ENCODE results near the gene RPS27L. TPM values are rescaled to one million over a fixed set of nuclear protein-coding genes. Genes with fewer than 3 reads are reported as not detected.

The RPS27L gene
- total RNA-seq, 1 donor from 2014 or later: 111 TPM

GRCh38 chr15:63188247-63188925, 31.1 kb upstream of the RPS27L start:
- DNase-seq (ENCODE audit: low spot score): no peak

DNA sequence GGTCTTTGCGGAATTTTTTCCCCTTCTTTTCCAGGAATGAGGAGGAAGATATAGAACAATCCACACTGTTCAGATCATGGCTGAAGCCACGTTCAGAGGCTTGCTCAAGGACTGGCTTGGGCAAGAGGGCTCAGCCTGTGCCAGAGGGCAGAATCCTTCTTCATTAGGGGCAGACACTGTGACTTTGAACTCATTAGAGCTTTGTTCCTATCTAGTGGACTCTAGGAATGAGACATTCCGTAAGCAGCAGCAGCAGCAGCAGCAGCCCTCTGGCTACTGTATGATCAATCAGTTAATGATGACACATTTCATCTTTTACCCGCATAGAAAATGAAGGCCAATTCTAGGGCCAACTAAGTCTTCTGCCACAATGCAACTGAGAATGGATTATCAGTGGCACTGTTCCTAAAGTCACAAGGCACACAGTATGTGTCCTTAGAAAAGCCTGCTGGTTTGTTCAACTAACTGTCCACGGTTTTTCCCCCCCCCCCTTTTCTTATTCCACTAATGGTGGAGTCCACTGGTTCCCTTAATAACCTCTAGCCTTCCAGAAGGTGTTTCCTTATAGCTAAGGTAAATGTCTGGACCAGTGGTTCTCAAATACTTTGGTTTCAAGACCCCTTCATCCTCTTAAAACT, 30.4 kb upstream of the RPS27L start:
- no peak for DNase-seq (ENCODE audit: low spot score)

DNA sequence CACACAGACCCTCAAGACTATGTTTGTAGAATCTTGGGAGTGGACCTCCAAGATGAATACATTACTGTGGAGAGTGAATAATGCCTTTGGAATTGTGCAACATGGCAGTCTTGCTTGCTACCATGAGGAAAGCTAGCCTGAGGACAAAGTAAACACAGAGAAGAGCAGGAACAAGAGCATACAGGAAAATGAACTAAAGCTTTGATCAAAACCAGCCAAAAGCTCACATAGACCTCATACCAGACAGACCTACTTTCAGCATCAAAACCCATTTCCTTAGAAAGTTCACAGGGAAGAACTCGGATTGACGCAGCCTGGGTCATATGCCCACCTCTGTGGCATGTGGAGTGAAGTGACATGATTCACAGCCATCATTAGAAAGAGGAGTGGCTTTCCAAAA, 28.8 kb upstream of the RPS27L start:
- DNase-seq (ENCODE audit: low spot score): no peak

DNA sequence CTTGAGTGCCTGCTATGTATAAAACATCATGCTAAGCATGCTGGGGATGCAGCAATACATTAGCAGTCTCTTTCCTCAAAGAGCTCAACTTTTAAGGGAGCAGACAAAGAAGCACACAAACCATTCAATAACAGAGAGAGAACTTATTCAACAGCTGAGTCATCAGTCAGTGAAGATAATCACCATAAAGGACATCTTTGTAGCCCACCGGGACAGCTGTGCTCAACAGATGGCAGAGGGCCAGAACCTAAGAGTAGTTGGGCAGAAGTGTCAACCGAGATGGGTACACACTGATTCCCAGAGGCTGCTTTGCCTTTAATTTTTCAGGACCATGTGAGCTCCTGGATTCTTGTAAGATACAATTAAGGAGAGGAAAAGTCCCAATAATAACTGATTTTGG, 27.9 kb upstream of the RPS27L start:
- no peak for DNase-seq (ENCODE audit: low spot score)

DNA sequence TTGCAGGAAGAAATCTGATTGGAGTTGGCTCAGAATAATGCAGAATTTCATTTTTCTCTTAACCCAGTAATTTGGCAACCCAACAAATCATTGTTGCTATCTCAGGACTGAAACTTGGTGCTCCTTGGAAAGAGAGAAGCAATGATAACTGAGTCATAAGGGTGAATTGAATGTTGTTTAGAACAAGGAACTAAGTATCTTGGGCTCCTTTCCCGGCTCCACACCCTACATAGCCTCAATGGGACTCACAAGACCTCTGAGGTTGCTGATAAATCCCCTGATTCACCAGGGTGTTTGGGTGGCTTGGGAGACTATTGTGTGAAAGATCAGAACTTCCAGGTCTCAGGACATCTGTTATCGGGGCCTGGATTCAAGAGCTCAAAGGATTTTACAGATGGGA, 24.4 kb upstream of the RPS27L start:
- no peak for DNase-seq (ENCODE audit: low spot score)

- DNase-seq (ENCODE audit: low spot score): no peak
Measured at GRCh38 chr15:63180746-63181145, 23.5 kb upstream of the RPS27L start.

DNA sequence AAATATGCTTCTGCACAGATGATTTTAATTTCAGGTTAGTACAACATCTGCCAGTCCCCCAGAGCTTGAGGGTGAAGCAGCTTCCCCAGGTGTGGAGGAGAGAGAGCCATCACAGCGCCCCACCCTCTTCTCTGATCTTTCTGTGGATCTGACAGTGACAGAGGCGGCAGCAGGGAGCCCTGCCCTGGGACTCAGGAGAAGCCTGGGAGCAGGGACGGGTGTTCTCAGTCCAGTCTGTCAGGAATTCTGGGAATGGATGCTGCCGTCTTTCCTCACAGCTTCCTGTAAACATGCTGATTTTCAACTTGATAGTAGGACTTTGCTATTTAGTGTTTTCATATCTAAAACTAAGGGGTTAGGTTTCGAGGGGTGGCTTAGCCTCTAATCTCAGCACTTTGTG, 20.8 kb upstream of the RPS27L start:
- DNase-seq (ENCODE audit: low spot score): no peak

DNA sequence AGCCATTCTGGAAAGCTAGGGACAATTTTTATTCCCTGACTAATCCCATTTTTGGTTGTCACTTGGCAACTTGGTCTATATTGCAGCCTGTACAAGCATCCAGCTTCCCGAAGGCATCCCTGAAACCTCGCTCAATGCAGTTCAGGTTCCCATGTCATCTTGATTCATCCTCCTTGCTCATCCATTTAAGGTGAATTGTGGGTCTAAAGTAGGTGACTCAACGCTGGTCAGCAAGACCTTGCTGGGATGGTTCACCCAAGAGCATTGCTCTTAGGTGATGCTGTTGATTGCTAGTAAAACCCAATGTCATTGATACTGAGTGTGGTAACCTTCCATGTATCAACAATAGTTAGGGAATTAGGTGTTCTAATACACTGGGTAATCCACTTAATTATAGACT, 19.0 kb upstream of the RPS27L start:
- DNase-seq (ENCODE audit: low spot score): no peak

DNA sequence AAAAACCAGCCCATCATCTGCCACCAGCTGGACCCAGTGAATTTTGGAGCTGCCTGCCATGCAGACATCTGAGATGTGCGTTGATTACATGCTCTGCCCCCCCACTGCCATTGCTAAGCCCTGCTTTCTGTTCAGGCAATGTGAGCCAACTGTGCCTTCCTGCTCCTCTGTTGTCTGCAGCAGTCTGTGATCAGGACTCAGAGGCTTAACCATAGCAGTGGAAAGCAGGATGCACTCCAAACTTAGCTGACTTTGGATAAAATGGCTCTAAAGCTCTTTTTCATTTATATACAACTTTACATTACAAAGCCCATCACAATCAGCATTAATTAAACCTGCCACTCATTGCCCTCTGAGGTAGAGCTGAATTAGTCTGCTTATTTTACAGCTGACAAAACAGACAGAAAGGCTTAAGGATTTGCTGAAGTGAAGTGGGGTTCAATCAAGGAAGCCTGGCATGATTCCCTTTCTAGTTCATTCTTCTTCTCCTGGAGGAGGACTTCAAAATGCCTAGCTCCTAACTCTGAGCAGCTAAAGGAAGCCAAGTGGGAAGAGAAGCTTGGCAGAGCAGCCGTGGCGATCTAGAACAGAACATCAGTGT, 15.7 kb upstream of the RPS27L start:
- no peak for DNase-seq (ENCODE audit: low spot score)

GRCh38 chr15:63172376-63172775, 15.1 kb upstream of the RPS27L start:
- DNase-seq (ENCODE audit: low spot score): no peak

DNA sequence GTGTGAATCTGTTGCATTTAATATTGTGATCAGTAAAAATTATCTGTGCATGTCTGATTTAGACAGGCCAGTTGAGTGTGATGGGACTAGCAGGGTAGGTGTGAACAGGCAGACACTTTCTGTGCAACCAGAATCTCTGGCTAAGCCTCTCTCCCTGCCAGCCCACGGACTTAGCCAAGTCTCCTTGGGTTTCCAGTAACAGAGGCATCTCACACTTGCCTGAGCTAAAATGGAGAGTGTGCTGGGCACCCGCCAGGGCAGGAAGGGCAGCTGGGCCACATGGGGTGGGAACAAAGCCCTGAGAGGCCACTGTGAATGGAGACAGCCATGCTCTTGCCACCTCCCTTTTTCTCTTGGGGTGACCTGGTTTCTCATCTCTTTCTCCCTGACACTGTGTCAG, 12.5 kb upstream of the RPS27L start:
- no peak for DNase-seq (ENCODE audit: low spot score)

GRCh38 chr15:63166219-63166618, 8.9 kb upstream of the RPS27L start:
- DNase-seq (ENCODE audit: low spot score): no peak

GRCh38 chr15:63165166-63165859, 8.0 kb upstream of the RPS27L start:
- no peak for DNase-seq (ENCODE audit: low spot score)

DNA sequence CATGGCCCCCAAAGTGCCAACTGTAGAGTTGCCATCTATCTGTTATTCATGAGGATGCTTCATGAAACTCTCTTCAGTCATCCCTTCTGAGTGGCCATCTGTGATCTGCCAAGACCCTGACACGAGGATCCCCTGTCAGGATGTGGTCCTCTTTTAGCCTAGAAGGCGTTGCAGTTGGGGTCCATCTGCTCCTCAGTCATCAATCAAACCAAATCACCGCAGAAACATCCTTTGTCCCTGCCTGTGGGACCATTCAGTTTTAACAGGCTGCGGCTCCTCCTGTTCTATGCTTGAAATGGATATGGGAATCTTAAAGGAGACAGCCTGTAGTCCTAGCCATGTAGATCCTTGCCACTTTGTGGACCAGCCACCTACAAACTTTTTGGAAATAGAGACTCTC, 5.9 kb upstream of the RPS27L start:
- DNase-seq (ENCODE audit: low spot score): no peak

- DNase-seq (ENCODE audit: low spot score): no peak
Measured at GRCh38 chr15:63160638-63161037, 3.4 kb upstream of the RPS27L start.

DNA sequence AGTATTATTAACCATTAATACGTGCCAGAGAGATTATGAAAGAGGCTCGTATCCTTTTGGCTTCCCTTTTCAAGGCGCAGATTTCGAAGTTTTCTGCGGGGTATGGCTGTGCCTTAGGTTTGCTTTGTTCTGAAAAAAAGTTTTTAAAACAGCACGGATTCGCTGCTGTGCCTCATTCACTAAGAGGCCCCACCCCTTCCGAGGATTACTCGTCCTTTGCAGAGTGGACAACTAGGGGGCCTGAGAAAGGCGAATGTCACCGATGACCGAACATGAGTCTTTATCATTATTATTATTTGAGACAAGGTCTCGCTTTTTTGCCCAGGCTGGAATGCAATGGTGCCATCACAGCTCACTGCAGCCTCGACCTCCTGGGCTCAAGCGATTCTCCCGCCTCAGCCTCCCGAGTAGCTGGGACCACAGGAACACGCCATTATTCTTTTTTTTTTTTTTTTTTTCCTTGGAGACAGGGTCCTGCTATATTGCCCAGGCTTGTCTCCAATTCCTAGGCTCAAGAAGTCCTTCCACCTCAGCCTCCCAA, 684 bp upstream of the RPS27L start:
- DNase-seq (ENCODE audit: low spot score): peak; percentile 58

- DNase-seq (ENCODE audit: low spot score): no peak
Measured at GRCh38 chr15:63156755-63157117, 541 bp downstream of the RPS27L start.

DNA sequence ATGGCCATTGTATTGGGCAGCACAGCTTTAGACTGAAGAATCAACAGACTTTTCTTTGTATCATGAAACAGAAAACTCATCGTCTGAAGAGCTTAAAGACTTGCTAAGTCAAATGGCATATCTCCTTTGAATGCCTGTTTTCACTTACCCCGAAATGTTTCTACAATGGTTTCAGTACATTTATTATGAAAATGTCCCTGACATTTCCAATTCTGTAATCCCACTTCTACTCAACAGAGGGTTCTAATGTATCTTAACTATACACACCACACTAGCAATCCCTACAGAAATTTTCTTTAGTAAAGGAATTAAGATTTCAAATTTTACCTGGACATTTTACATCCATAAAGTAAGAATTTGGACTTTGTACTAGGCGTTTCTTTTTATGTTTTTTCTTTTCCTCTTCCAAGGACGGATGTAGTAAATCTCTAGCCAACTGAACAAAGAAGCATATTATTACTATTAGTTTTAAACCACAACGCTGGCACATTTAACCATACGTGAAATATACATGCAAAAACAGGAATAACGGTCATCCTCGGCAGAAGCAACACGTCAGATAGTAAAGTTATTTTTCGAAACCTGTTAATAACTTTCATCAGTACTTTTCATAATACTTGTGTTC, 1.1 kb downstream of the RPS27L start:
- no peak for DNase-seq (ENCODE audit: low spot score)

- DNase-seq (ENCODE audit: low spot score): no peak
Measured at GRCh38 chr15:63155486-63155885, 1.8 kb downstream of the RPS27L start.

DNA sequence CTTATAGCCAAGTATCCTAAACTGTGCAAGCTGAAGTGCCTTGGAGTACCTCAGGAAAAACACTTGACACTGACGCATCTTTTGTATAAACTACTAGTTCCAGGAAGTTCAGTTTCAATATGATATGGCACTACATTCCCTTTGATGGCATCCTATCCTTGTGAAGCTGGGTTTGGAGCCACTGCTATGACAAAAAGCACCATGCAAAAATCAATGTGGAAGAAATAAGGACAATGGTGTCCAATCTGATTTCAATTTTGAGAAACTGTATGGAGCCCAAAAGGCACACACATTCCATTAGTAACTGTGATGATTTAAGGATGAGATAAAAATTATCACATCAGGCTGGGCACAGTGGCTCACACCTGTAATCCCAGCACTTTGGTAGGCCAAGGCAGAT, 5.6 kb downstream of the RPS27L start:
- no peak for DNase-seq (ENCODE audit: low spot score)

DNA sequence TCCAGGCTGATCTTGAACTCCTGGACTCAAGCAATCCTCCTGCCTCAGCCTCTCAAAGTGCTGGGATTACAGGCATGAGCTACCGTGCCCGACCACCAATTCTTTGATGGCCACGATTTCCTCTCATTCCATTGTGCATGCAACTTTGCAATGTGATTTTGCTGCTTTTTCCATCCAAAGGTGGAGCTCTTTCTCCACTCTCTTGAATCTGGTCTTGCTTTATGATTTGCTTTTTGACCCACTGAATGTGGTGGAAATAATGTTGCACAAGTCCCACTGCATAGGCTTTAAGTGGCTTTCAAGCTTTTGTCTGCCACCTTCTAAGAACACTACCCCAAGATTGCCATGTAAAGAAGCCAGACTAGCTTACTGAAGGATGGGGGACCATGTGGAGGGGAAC, 10.6 kb downstream of the RPS27L start:
- DNase-seq (ENCODE audit: low spot score): no peak

- DNase-seq (ENCODE audit: low spot score): no peak
Measured at GRCh38 chr15:63145426-63145825, 11.9 kb downstream of the RPS27L start.

Measured in ureter (tissue), 1 donor.